ENCODE data around the gene FNDC10. TPM values are rescaled to one million over a fixed set of nuclear protein-coding genes. Genes with fewer than 3 reads are reported as not detected.

The FNDC10 gene
- total and polyA plus RNA-seq, 2 experiments from 2014 or later: 3.1 to 9.8 TPM

DNA sequence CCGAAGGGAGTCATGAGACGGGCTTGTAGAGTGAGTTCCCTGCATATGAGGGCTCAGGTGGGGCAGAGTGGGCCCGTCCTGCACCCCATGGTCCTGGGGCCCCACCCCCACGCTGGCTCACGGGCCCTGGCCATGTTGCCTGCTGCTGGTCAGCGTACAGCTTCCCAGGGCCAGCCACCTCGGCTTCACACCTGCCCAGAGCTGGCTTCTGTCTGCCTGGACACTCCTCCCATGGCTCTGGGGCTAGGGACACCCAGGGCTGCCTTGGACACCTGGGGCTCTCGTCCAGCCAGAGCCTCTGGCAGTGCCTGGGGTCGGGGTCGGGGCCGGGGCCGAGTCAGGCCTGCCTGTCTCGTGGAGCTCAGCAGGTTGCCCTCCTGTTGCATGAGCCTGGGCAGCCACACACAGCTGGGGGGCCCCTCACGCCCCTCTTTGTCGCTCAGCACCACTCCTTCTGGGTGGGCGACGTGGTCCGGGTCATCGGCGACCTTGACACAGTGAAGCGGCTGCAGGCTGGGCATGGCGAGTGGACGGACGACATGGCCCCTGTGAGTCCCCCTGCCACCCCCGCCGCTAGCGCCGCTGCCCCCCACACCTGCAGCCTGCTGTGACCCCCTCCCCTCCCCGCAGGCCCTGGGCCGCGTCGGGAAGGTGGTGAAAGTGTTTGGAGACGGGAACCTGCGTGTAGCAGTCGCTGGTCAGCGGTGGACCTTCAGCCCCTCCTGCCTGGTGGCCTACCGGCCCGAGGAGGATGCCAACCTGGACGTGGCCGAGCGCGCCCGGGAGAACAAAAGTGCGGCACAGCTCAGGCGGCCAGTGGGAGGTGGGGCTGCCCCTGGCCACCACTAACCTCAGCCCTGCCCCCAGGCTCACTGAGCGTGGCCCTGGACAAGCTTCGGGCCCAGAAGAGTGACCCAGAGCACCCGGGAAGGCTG lies 26.5 kb upstream of the FNDC10 start:
- Histone ChIP-seq H3F3A (ENCODE audit: insufficient read depth) (no peaks in the 10 kb centered on the region), H3K9me2 (ENCODE audit: insufficient read depth) (no peaks in the 10 kb centered on the region), H3K4me1 (ENCODE audit: insufficient read depth) (no peaks in the 10 kb centered on the region), H2AFZ (no peak overlapping the region), H3K4me2 (ENCODE audit: unreplicated experiment) (no peak overlapping the region), H3K9me3 (ENCODE audit: low read depth) (no peaks in the 10 kb centered on the region), H4K20me1 (ENCODE audit: insufficient read depth) (no peaks in the 10 kb centered on the region), H3K36me3 (ENCODE audit: low read depth) (no peaks in the 10 kb centered on the region), H3K9ac (no peak overlapping the region), H3K79me2 (ENCODE audit: insufficient read depth) (no peaks in the 10 kb centered on the region), H3K27ac (no peak overlapping the region), H3K27me3 (replicated peaks; ENCODE audit: insufficient read depth) (no peaks in the 10 kb centered on the region), H3K4me3 (no peak overlapping the region)
- TF ChIP-seq EZH2phosphoT487 (IDR thresholded peaks at IDR 0.05; ENCODE audit: insufficient read depth, low read depth) (no peak), EZH2 (IDR thresholded peaks at IDR 0.05; ENCODE audit: insufficient read depth, poor library complexity, severe bottlenecking) (no peak)
- 90% methylated on average over 33 to 42 of the region's 48 CpGs for WGBS, 2 experiments (ENCODE audit: low coverage in 1 of 2, low lambda C conversion rate in 2 of 2, missing lambda C conversion rate in 2 of 2)
- no peak for DNase-seq
- in situ Hi-C loops (cut with MboI): no loop called here

DNA sequence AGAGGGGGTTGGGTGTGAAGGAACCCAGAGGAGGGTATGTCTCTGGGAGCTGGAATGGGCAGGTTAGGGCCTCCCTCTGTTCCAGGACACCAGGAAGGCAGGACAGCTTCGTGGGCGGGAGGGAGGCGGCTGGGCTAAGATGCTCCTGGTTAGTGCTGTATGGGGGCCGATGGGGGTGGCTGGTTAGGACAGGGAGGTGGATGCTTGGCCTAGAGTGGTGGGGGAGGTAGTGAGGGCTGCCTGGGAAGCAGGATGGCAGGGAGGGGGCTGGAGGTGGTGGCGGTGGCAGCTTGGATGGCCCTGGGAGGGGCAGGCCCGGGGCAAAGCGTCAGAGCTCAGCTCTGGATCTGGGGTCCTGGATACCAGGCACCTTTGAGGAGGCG lies 25.9 kb upstream of the FNDC10 start:
- WGBS, 2 experiments (ENCODE audit: low coverage in 1 of 2, low lambda C conversion rate in 2 of 2, missing lambda C conversion rate in 2 of 2): 85 to 86% methylated on average over 5 to 8 of the region's 8 CpGs
- in situ Hi-C loops (cut with MboI): no loop called here

DNA sequence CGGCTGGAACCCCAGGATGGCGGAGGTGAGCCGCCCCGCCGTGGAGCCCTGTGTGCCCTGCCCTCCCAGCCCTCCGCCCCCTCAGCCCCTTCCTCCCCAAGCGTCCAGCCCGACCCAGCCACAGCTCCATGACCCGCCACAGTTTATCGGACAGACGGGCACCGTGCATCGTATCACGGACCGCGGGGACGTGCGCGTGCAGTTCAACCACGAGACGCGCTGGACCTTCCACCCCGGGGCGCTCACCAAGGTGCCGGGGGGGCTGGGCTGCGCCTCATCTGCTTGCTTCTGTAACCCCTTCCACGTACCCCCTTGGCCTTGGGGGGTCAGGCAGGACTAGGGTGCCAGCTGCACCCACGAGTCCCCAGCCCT lies 25.5 kb upstream of the FNDC10 start:
- in situ Hi-C loops (cut with MboI): no loop called here
- H4K20me1 ChIP-seq (ENCODE audit: insufficient read depth): no peaks in the 10 kb centered on the region

More for the DNA sequence above, 25.9 kb upstream of the FNDC10 start:
- DNase-seq: no peak
- H3K79me2 ChIP-seq (ENCODE audit: insufficient read depth): no peaks in the 10 kb centered on the region
- no peak overlapping the region for H3K4me3 ChIP-seq
- no peak overlapping the region for H3K9ac ChIP-seq
- H3K9me3 ChIP-seq (ENCODE audit: low read depth): no peaks in the 10 kb centered on the region
- no peaks in the 10 kb centered on the region for H3K36me3 ChIP-seq (ENCODE audit: low read depth)
- H3K4me1 ChIP-seq (ENCODE audit: insufficient read depth): no peaks in the 10 kb centered on the region
- H2AFZ ChIP-seq: no peak overlapping the region
- no peaks in the 10 kb centered on the region for H3K27me3 ChIP-seq (replicated peaks; ENCODE audit: insufficient read depth)
- no peak overlapping the region for H3K4me2 ChIP-seq (ENCODE audit: unreplicated experiment)
- no peak for TF ChIP-seq EZH2phosphoT487 (IDR thresholded peaks at IDR 0.05; ENCODE audit: insufficient read depth, low read depth)
- no peaks in the 10 kb centered on the region for H4K20me1 ChIP-seq (ENCODE audit: insufficient read depth)
- H3K27ac ChIP-seq: no peak overlapping the region
- H3F3A ChIP-seq (ENCODE audit: insufficient read depth): no peaks in the 10 kb centered on the region
- no peaks in the 10 kb centered on the region for H3K9me2 ChIP-seq (ENCODE audit: insufficient read depth)

DNA sequence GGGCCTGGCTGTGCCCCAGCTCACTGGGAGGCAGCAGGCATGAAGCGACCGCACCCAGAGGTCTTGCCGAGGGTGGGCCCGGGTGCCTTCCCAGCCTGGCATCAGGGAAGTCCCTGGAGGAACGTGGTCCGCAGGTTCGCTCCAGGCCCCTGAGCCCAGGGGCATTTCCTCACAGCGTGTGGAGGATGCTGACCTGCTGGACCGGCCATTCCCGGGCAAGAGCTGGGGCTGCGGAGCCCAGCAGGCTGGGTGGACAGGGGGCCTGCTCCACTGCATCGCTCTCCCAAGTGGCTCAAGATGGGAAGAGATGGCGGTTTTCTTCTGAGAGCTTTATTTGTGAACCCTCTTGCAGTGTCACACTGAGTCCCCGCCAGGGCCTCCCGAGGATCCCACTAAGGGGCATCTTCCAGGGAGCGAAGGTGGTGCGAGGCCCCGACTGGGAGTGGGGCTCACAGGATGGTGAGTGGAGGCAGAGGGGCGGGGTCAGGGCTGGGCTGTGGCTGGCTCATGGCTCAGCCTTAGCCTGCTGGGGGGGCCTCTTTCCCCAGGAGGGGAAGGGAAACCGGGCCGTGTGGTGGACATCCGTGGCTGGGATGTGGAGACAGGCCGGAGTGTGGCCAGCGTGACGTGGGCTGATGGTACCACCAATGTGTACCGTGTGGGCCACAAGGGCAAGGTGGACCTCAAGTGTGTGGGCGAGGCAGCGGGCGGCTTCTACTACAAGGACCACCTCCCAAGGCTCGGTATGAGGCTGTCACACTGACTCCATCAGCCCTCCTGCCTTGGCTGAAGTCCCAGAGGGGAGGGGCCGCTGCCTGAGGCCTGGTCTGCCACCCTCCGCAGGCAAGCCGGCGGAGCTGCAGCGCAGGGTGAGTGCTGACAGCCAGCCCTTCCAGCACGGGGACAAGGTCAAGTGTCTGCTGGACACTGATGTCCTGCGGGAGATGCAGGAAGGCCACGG lies 24.8 kb upstream of the FNDC10 start:
- H3K79me2 ChIP-seq (ENCODE audit: insufficient read depth): no peaks in the 10 kb centered on the region

More for the DNA sequence above, 25.5 kb upstream of the FNDC10 start:
- no peaks in the 10 kb centered on the region for H3K9me2 ChIP-seq (ENCODE audit: insufficient read depth)
- H3K4me2 ChIP-seq (ENCODE audit: unreplicated experiment): no peak overlapping the region
- H3K79me2 ChIP-seq (ENCODE audit: insufficient read depth): no peaks in the 10 kb centered on the region
- no peaks in the 10 kb centered on the region for H3K4me1 ChIP-seq (ENCODE audit: insufficient read depth)
- DNase-seq: no peak
- no peaks in the 10 kb centered on the region for H3K36me3 ChIP-seq (ENCODE audit: low read depth)
- no peak overlapping the region for H3K4me3 ChIP-seq
- no peak overlapping the region for H3K27ac ChIP-seq
- H3K9ac ChIP-seq: no peak overlapping the region
- H3K9me3 ChIP-seq (ENCODE audit: low read depth): no peaks in the 10 kb centered on the region
- H3K27me3 ChIP-seq (replicated peaks; ENCODE audit: insufficient read depth): no peaks in the 10 kb centered on the region
- no peak overlapping the region for H2AFZ ChIP-seq
- TF ChIP-seq EZH2phosphoT487 (IDR thresholded peaks at IDR 0.05; ENCODE audit: insufficient read depth, low read depth) (no peak), EZH2 (IDR thresholded peaks at IDR 0.05; ENCODE audit: insufficient read depth, poor library complexity, severe bottlenecking) (no peak)
- WGBS, 2 experiments (ENCODE audit: low coverage in 1 of 2, low lambda C conversion rate in 2 of 2, missing lambda C conversion rate in 2 of 2): 79 to 82% methylated on average over 21 to 28 of the region's 28 CpGs
- no peaks in the 10 kb centered on the region for H3F3A ChIP-seq (ENCODE audit: insufficient read depth)

More for the DNA sequence above, 24.8 kb upstream of the FNDC10 start:
- WGBS, 2 experiments (ENCODE audit: low coverage in 1 of 2, low lambda C conversion rate in 2 of 2, missing lambda C conversion rate in 2 of 2): 72 to 79% methylated on average over 32 to 37 of the region's 38 CpGs
- in situ Hi-C loops (cut with MboI): no loop called here
- Histone ChIP-seq H4K20me1 (ENCODE audit: insufficient read depth) (no peaks in the 10 kb centered on the region), H3K27me3 (replicated peaks; ENCODE audit: insufficient read depth) (no peaks in the 10 kb centered on the region), H2AFZ (no peak overlapping the region), H3K9me2 (ENCODE audit: insufficient read depth) (no peaks in the 10 kb centered on the region), H3K4me3 (no peak overlapping the region), H3K4me1 (ENCODE audit: insufficient read depth) (no peaks in the 10 kb centered on the region), H3K4me2 (ENCODE audit: unreplicated experiment) (no peak overlapping the region), H3K9me3 (ENCODE audit: low read depth) (no peaks in the 10 kb centered on the region), H3K9ac (no peak overlapping the region), H3K36me3 (ENCODE audit: low read depth) (no peaks in the 10 kb centered on the region), H3F3A (ENCODE audit: insufficient read depth) (no peaks in the 10 kb centered on the region), H3K27ac (no peak overlapping the region)
- DNase-seq: no peak
- TF ChIP-seq EZH2phosphoT487 (IDR thresholded peaks at IDR 0.05; ENCODE audit: insufficient read depth, low read depth) (no peak), EZH2 (IDR thresholded peaks at IDR 0.05; ENCODE audit: insufficient read depth, poor library complexity, severe bottlenecking) (no peak)

Measured in GM23248 (cell line).